Sigmoid colon (tissue), 4 donors: ENCODE measurements around the gene PLPP3.

ENCODE experiments used
- POLR2A ChIP-seq, 2 donors: fragments of 450-650 bp; IDR thresholded peaks; one replicate each; pipeline ENCODE4 v1.6.1; 2016; ENCODE audit warnings: antibody characterized with exemption in 2 of 2, mild to moderate bottlenecking in 2 of 2, moderate library complexity in 2 of 2
- POLR2AphosphoS5 ChIP-seq, 4 donors: sonication (generic); formaldehyde crosslinking; IDR thresholded peaks; one replicate each; pipeline ENCODE4 v1.6.1; 2017; ENCODE audit warnings: antibody characterized with exemption in 4 of 4
- TF ChIP-seq, protein P1 (sequence below), 4 experiments: fragments of 450-650 bp in 3 of 4; fragments of 200-600 bp in 1 of 4; IDR thresholded peaks; one replicate each; pipeline ENCODE4 v1.5.1; 2016 to 2019; ENCODE audit warnings: antibody characterized with exemption in 4 of 4, mild to moderate bottlenecking in 3 of 4, moderate library complexity in 2 of 4

DNA sequence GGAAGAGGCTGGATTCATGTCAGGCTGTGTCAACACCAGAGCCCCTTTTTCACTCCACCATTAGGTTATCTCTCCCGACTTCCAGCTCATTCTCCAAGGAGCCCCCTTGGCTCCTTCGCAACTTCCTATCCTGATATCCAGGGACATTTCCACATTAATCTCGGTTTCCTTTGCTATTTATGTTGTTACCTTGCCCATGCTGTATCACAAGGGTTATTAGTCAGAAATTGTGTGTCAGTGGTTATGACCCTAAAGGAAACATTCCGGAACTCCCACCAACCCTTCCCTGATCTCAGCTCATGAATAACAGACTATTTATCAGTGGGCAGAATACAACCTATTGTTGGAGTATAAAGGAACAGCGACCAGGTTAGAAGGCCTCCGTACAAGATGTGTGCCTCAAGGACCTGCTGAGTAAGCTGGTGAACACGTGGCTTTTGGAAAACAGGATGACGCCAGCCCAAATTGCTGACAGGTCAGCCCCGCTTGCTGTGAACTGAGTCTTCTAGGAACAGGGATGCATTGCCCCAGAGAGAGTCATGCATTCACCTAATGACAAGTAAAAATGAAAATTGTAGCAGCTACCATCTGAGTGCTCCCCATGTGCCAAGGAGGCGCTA, 121.5 kb downstream of the PLPP3 start:
- TF ChIP-seq, protein P1, sequence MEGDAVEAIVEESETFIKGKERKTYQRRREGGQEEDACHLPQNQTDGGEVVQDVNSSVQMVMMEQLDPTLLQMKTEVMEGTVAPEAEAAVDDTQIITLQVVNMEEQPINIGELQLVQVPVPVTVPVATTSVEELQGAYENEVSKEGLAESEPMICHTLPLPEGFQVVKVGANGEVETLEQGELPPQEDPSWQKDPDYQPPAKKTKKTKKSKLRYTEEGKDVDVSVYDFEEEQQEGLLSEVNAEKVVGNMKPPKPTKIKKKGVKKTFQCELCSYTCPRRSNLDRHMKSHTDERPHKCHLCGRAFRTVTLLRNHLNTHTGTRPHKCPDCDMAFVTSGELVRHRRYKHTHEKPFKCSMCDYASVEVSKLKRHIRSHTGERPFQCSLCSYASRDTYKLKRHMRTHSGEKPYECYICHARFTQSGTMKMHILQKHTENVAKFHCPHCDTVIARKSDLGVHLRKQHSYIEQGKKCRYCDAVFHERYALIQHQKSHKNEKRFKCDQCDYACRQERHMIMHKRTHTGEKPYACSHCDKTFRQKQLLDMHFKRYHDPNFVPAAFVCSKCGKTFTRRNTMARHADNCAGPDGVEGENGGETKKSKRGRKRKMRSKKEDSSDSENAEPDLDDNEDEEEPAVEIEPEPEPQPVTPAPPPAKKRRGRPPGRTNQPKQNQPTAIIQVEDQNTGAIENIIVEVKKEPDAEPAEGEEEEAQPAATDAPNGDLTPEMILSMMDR (IDR thresholded peaks at IDR 0.05) = no peak
- no peak for TF ChIP-seq POLR2AphosphoS5 (IDR thresholded peaks at IDR 0.05)
- TF ChIP-seq POLR2A (IDR thresholded peaks at IDR 0.05) = no peak
